CD8-positive, alpha-beta memory T cell (primary cell): ENCODE results near the gene TWIST2. TPM values are rescaled to one million over a fixed set of nuclear protein-coding genes. Genes with fewer than 3 reads are reported as not detected.

ENCODE experiments used
- CTCF ChIA-PET: fragments of 350-600 bp; sonication (Branson Sonifier 250); formaldehyde crosslinking; loops from one replicate; lab custom pipeline; 2021; ENCODE audit warnings: antibody characterized with exemption; lab: Charles Lee
- POLR2A ChIA-PET: fragments of 350-600 bp; sonication (Branson Sonifier 250); formaldehyde crosslinking; loops from one replicate; lab custom pipeline; 2021; ENCODE audit warnings: antibody characterized with exemption; lab: Charles Lee
- DNase-seq, 5 donors: peaks; one replicate each; pipeline versions ENCODE4 v3.0.0 to v3.0.0-alpha.2; 2020 to 2022; ENCODE audit warnings: mixed read lengths in 1 of 5
- H3K27ac ChIP-seq: one replicate; pipeline ENCODE4 v1.7.0; 2013; ENCODE audit warnings: low read depth, mild to moderate bottlenecking, low read length, moderate library complexity
- H3K27me3 ChIP-seq: 2 replicates; pipeline ENCODE4 v1.7.0; 2013; ENCODE audit warnings: low read length, mild to moderate bottlenecking; ENCODE audit not compliant: insufficient read depth, poor library complexity, severe bottlenecking
- H3K36me3 ChIP-seq: 2 replicates; pipeline ENCODE4 v1.7.0; 2013; ENCODE audit warnings: mild to moderate bottlenecking, low read length, moderate library complexity; ENCODE audit not compliant: insufficient read depth
- H3K4me1 ChIP-seq: 2 replicates; pipeline ENCODE4 v1.7.0; 2013; ENCODE audit warnings: mild to moderate bottlenecking, low read length, moderate library complexity; ENCODE audit not compliant: insufficient read depth
- H3K4me3 ChIP-seq: 2 replicates; pipeline ENCODE4 v1.7.0; 2013; ENCODE audit warnings: mild to moderate bottlenecking, low read length
- H3K9me3 ChIP-seq: 2 replicates; pipeline ENCODE4 v1.7.0; 2013; ENCODE audit warnings: mild to moderate bottlenecking, low read length
- H3K27ac Mint-ChIP-seq, 8 donors: one replicate each; pipeline ENCODE4 v1.8.0; 2020 to 2021; ENCODE audit warnings: mixed read lengths in 8 of 8, mild to moderate bottlenecking in 6 of 8, inconsistent platforms in 3 of 8, moderate library complexity in 3 of 8
- H3K27me3 Mint-ChIP-seq, 2 donors: one replicate each; pipeline ENCODE4 v1.8.0; 2020 to 2021; ENCODE audit warnings: mixed read lengths in 2 of 2, mild to moderate bottlenecking in 1 of 2, moderate library complexity in 1 of 2
- H3K36me3 Mint-ChIP-seq, 3 donors: one replicate each; pipeline ENCODE4 v1.8.0; 2020 to 2021; ENCODE audit warnings: mixed read lengths in 3 of 3, inconsistent platforms in 1 of 3, mild to moderate bottlenecking in 1 of 3
- H3K4me1 Mint-ChIP-seq, 3 donors: one replicate each; pipeline ENCODE4 v1.8.0; 2020 to 2021; ENCODE audit warnings: mixed read lengths in 3 of 3, inconsistent platforms in 1 of 3, mild to moderate bottlenecking in 1 of 3
- H3K4me3 Mint-ChIP-seq, 7 donors: one replicate each; pipeline ENCODE4 v1.8.0; 2020 to 2021; ENCODE audit warnings: mixed read lengths in 7 of 7, mild to moderate bottlenecking in 6 of 7, moderate library complexity in 4 of 7, inconsistent platforms in 2 of 7
- H3K9me3 Mint-ChIP-seq, 5 donors: one replicate each; pipeline ENCODE4 v1.8.0; 2020 to 2022; ENCODE audit warnings: mixed read lengths in 5 of 5, mild to moderate bottlenecking in 3 of 5, moderate library complexity in 2 of 5, inconsistent platforms in 1 of 5
- polyA plus RNA-seq: library from polyadenylated mRNA; unstranded; fragments of 300-500 nt; fragmentation: Illumina TruSeq; gene quantifications from one replicate; pipeline ENCODE4 v1.2.3, GENCODE V29; 2021
- total RNA-seq, 2 experiments: library from RNA; stranded (reverse); gene quantifications; one replicate each; pipeline ENCODE4 v1.2.3, GENCODE V29; 2021

The TWIST2 gene
- total and polyA plus RNA-seq, 3 experiments from 2014 or later = not detected

- no peaks in the 10 kb centered on the region for H3K36me3 ChIP-seq
- Mint-ChIP-seq H3K27ac (no peak overlapping the region), H3K27me3 (peaks cover 22 to 43% of the 10 kb centered on the region in 2 donors), H3K4me3 (no peak overlapping the region), H3K9me3 (no peaks in the 10 kb centered on the region), H3K4me1 (peaks cover 0 to 4% (median 0%) of the 10 kb centered on the region in 3 donors), H3K36me3 (no peaks in the 10 kb centered on the region)
- H3K27ac ChIP-seq = no peak overlapping the region
- no peak for DNase-seq
- peaks cover 8% of the 10 kb centered on the region for H3K27me3 ChIP-seq
- no peak overlapping the region for H3K4me3 ChIP-seq
- H3K9me3 ChIP-seq = no peaks in the 10 kb centered on the region
- ChIA-PET POLR2A (no interaction called here), CTCF (no interaction called here)
- H3K4me1 ChIP-seq = no peaks in the 10 kb centered on the region
These were observed 1.3 kb downstream of the TWIST2 start for GRCh38 chr2:238848976-238849853.

DNA sequence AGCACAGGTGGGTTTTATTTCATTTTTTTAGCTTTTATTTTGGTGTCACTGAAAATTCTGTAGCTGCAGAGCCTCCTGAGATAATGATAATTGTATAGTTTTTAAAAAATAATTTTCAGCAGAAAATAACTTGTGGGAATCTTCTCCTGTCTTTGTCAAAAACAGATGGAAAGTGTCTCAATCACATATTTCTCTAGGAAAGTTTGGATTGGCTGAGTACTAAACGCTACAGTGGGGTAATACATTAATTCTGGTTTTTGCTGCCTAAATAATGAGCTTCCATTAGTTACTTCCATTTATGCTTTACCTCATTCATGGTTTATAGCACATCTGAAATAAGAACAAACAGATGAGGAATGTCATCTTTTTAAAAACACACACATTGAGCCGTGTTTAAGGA, 2.2 kb downstream of the TWIST2 start:
- Mint-ChIP-seq H3K27me3 (peaks cover 17 to 34% of the 10 kb centered on the region in 2 donors), H3K4me3 (no peak overlapping the region), H3K4me1 (peaks cover 0 to 4% (median 0%) of the 10 kb centered on the region in 3 donors), H3K36me3 (no peaks in the 10 kb centered on the region), H3K27ac (no peak overlapping the region), H3K9me3 (no peaks in the 10 kb centered on the region)
- Histone ChIP-seq H3K4me1 (no peaks in the 10 kb centered on the region), H3K27ac (no peak overlapping the region), H3K36me3 (no peaks in the 10 kb centered on the region), H3K4me3 (no peak overlapping the region), H3K27me3 (peaks cover 5% of the 10 kb centered on the region), H3K9me3 (no peaks in the 10 kb centered on the region)
- CTCF ChIA-PET = no interaction called here
- no peak for DNase-seq
- POLR2A ChIA-PET = no interaction called here

- Histone ChIP-seq H3K4me1 (no peaks in the 10 kb centered on the region), H3K27ac (no peak overlapping the region), H3K27me3 (peaks cover 5% of the 10 kb centered on the region), H3K36me3 (no peaks in the 10 kb centered on the region), H3K4me3 (no peak overlapping the region), H3K9me3 (no peaks in the 10 kb centered on the region)
- H3K9me3 Mint-ChIP-seq = no peaks in the 10 kb centered on the region
- peaks cover 13 to 31% of the 10 kb centered on the region in 2 donors for H3K27me3 Mint-ChIP-seq
- H3K36me3 Mint-ChIP-seq = no peaks in the 10 kb centered on the region
- no peak overlapping the region for H3K4me3 Mint-ChIP-seq
- no peak for DNase-seq
- POLR2A ChIA-PET = no interaction called here
- CTCF ChIA-PET = no interaction called here
- H3K4me1 Mint-ChIP-seq = peaks cover 0 to under 1% (median 0%) of the 10 kb centered on the region in 3 donors
- peak overlapping the region in 1 of 8 donors; percentile 36 for H3K27ac Mint-ChIP-seq
These were observed 3.1 kb downstream of the TWIST2 start for GRCh38 chr2:238851026-238851425.

DNA sequence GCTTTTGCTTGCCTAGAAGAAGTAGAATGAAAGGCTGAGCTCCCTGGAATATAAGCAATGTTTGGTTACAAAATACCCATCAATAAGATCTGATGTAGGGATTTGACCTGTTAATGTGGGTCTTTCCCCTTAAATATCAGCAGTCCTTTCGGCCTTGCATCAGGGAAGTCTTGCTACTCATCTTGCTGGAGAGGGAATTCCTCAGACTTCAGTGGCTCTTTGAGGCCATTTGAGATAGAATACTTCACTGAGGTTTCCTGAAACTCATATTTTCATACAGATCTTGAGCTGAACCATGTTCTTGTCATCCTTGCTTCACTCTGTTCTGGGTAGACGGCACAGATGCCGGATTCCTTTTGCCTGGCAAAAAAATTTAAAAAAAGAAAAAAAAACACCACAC, 3.9 kb downstream of the TWIST2 start:
- Mint-ChIP-seq H3K27me3 (peaks cover 14 to 30% of the 10 kb centered on the region in 2 donors), H3K27ac (no peak overlapping the region), H3K4me3 (no peak overlapping the region), H3K9me3 (no peaks in the 10 kb centered on the region), H3K4me1 (no peaks in the 10 kb centered on the region), H3K36me3 (no peaks in the 10 kb centered on the region)
- Histone ChIP-seq H3K27me3 (peaks cover 5% of the 10 kb centered on the region), H3K9me3 (no peaks in the 10 kb centered on the region), H3K36me3 (no peaks in the 10 kb centered on the region), H3K27ac (no peak overlapping the region), H3K4me1 (no peaks in the 10 kb centered on the region), H3K4me3 (no peak overlapping the region)
- ChIA-PET POLR2A (no interaction called here), CTCF (no interaction called here)
- DNase-seq = no peak

GRCh38 chr2:238852206-238852869, 4.5 kb downstream of the TWIST2 start:
- H3K4me1 ChIP-seq = no peaks in the 10 kb centered on the region
- H3K27me3 ChIP-seq = peaks cover 5% of the 10 kb centered on the region
- Mint-ChIP-seq H3K4me3 (no peak overlapping the region), H3K27ac (no peak overlapping the region), H3K36me3 (no peaks in the 10 kb centered on the region), H3K9me3 (no peaks in the 10 kb centered on the region), H3K27me3 (peaks cover 14 to 34% of the 10 kb centered on the region in 2 donors), H3K4me1 (no peaks in the 10 kb centered on the region)
- H3K9me3 ChIP-seq = no peaks in the 10 kb centered on the region
- no peak overlapping the region for H3K27ac ChIP-seq
- H3K4me3 ChIP-seq = no peak overlapping the region
- ChIA-PET POLR2A (no interaction called here), CTCF (no interaction called here)
- no peak for DNase-seq
- no peaks in the 10 kb centered on the region for H3K36me3 ChIP-seq

GRCh38 chr2:238853218-238853617, 5.3 kb downstream of the TWIST2 start:
- Histone ChIP-seq H3K4me3 (no peak overlapping the region), H3K27ac (no peak overlapping the region), H3K27me3 (peaks cover 5% of the 10 kb centered on the region), H3K36me3 (no peaks in the 10 kb centered on the region), H3K9me3 (no peaks in the 10 kb centered on the region), H3K4me1 (no peaks in the 10 kb centered on the region)
- Mint-ChIP-seq H3K4me1 (no peaks in the 10 kb centered on the region), H3K36me3 (no peaks in the 10 kb centered on the region), H3K27ac (no peak overlapping the region), H3K27me3 (peaks cover 14 to 41% of the 10 kb centered on the region in 2 donors), H3K4me3 (no peak overlapping the region), H3K9me3 (no peaks in the 10 kb centered on the region)
- ChIA-PET POLR2A (no interaction called here), CTCF (no interaction called here)
- DNase-seq = no peak

GRCh38 chr2:238853721-238854120, 5.8 kb downstream of the TWIST2 start:
- no peak for DNase-seq
- Histone ChIP-seq H3K36me3 (no peaks in the 10 kb centered on the region), H3K4me3 (no peak overlapping the region), H3K9me3 (no peaks in the 10 kb centered on the region), H3K27ac (no peak overlapping the region), H3K27me3 (peaks cover 5% of the 10 kb centered on the region), H3K4me1 (no peaks in the 10 kb centered on the region)
- ChIA-PET CTCF (no interaction called here), POLR2A (no interaction called here)
- Mint-ChIP-seq H3K27me3 (peaks cover 14 to 45% of the 10 kb centered on the region in 2 donors), H3K36me3 (no peaks in the 10 kb centered on the region), H3K9me3 (no peaks in the 10 kb centered on the region), H3K27ac (no peak overlapping the region), H3K4me1 (no peaks in the 10 kb centered on the region), H3K4me3 (no peak overlapping the region)

GRCh38 chr2:238854246-238854645, 6.4 kb downstream of the TWIST2 start:
- H3K4me3 Mint-ChIP-seq = no peak overlapping the region
- Histone ChIP-seq H3K4me3 (no peak overlapping the region), H3K27ac (no peak overlapping the region), H3K4me1 (no peaks in the 10 kb centered on the region), H3K27me3 (peaks cover 5% of the 10 kb centered on the region), H3K36me3 (no peaks in the 10 kb centered on the region), H3K9me3 (no peaks in the 10 kb centered on the region)
- no peaks in the 10 kb centered on the region for H3K36me3 Mint-ChIP-seq
- CTCF ChIA-PET = no interaction called here
- peaks cover 11 to 47% of the 10 kb centered on the region in 2 donors for H3K27me3 Mint-ChIP-seq
- peak overlapping the region in 1 of 8 donors; percentile 9 for H3K27ac Mint-ChIP-seq
- no peaks in the 10 kb centered on the region for H3K9me3 Mint-ChIP-seq
- DNase-seq = no peak
- H3K4me1 Mint-ChIP-seq = no peaks in the 10 kb centered on the region
- POLR2A ChIA-PET = no interaction called here
